NCI-H524 treated with DMSO at 0.1 percent for 48 hours (cell line): ENCODE measurements around the gene SLC25A13.
"Not testable (repeated sequence)": the region's sequence is repeated elsewhere in the genome, so short reads cannot be mapped to it uniquely, and the experiment has no call there.

Experiments
- DNase-seq: peaks from one replicate; lab custom pipeline; 2025; lab: John Stamatoyannopoulos, UW

Gene SLC25A13

GRCh38 chr7:96299496-96299895 lies 22.4 kb downstream of the SLC25A13 start:
- no peak for DNase-seq

- no peak for DNase-seq
These were observed 24.0 kb downstream of the SLC25A13 start for GRCh38 chr7:96297876-96298275.

GRCh38 chr7:96297446-96297845 lies 24.5 kb downstream of the SLC25A13 start:
- DNase-seq, result not testable (repeated sequence)

GRCh38 chr7:96293911-96294310 lies 28.0 kb downstream of the SLC25A13 start:
- not testable (repeated sequence) for DNase-seq

- no peak for DNase-seq
These were observed 34.3 kb downstream of the SLC25A13 start for GRCh38 chr7:96287559-96287958.

- no peak for DNase-seq
These were observed 34.8 kb downstream of the SLC25A13 start for GRCh38 chr7:96287132-96287531.

GRCh38 chr7:96285579-96285978 lies 36.3 kb downstream of the SLC25A13 start:
- DNase-seq, result no peak

- no peak for DNase-seq
These were observed 37.1 kb downstream of the SLC25A13 start for GRCh38 chr7:96284835-96285234.

GRCh38 chr7:96284240-96284639 lies 37.7 kb downstream of the SLC25A13 start:
- DNase-seq, result no peak

- DNase-seq, result no peak
These were observed 39.1 kb downstream of the SLC25A13 start for GRCh38 chr7:96282835-96283234.

GRCh38 chr7:96277921-96278320 lies 44.0 kb downstream of the SLC25A13 start:
- no peak for DNase-seq

- DNase-seq, result no peak
These were observed 45.9 kb downstream of the SLC25A13 start for GRCh38 chr7:96276019-96276418.

- DNase-seq, result no peak
These were observed 48.2 kb downstream of the SLC25A13 start for GRCh38 chr7:96273716-96274115.

GRCh38 chr7:96269246-96269994 lies 52.5 kb downstream of the SLC25A13 start:
- DNase-seq, result no peak

GRCh38 chr7:96266580-96266979 lies 55.3 kb downstream of the SLC25A13 start:
- DNase-seq, result no peak

GRCh38 chr7:96266015-96266414 lies 55.9 kb downstream of the SLC25A13 start:
- DNase-seq, result no peak

- DNase-seq, result no peak
These were observed 67.9 kb downstream of the SLC25A13 start for GRCh38 chr7:96253964-96254363.

GRCh38 chr7:96253441-96253840 lies 68.5 kb downstream of the SLC25A13 start:
- DNase-seq, result no peak

GRCh38 chr7:96250776-96251361 lies 71.0 kb downstream of the SLC25A13 start:
- no peak for DNase-seq

GRCh38 chr7:96248405-96248804 lies 73.5 kb downstream of the SLC25A13 start:
- DNase-seq, result no peak

- no peak for DNase-seq
These were observed 75.0 kb downstream of the SLC25A13 start for GRCh38 chr7:96246919-96247318.

GRCh38 chr7:96244992-96245292 lies 77.0 kb downstream of the SLC25A13 start:
- no peak for DNase-seq

GRCh38 chr7:96244244-96244991 lies 77.5 kb downstream of the SLC25A13 start:
- DNase-seq, result no peak
